SK-N-SH (cell line): ENCODE results near the gene AFF3.

Experiments used
- MEF2A ChIP-seq: IDR thresholded peaks from 2 replicates; pipeline ENCODE4 v1.4.0; 2012; ENCODE audit warnings: low read depth, borderline replicate concordance
- RAD21 ChIP-seq: IDR thresholded peaks from 2 replicates; pipeline ENCODE4 v1.6.1; 2012; ENCODE audit warnings: mild to moderate bottlenecking, low read length
- REST ChIP-seq: IDR thresholded peaks from 2 replicates; pipeline ENCODE4 v1.6.1; 2012; ENCODE audit warnings: mild to moderate bottlenecking, low read depth, low read length, moderate library complexity
- RFX5 ChIP-seq: IDR thresholded peaks from 2 replicates; pipeline ENCODE4 v1.6.1; 2012; ENCODE audit warnings: mild to moderate bottlenecking, improper control_type of control experiment, low read length
- SIN3A ChIP-seq: IDR thresholded peaks from 2 replicates; pipeline ENCODE4 v1.6.1; 2012; ENCODE audit warnings: low read depth, mild to moderate bottlenecking, low read length, moderate library complexity, borderline replicate concordance

- TF ChIP-seq MEF2A (no peak), RAD21 (peak; percentile 72), SIN3A (no peak), RFX5 (no peak), REST (no peak)
Measured at GRCh38 chr2:99818842-99819241, 323.5 kb downstream of the AFF3 start.
